ENCODE results near the gene CDK14.

GRCh38 chr7:91249506-91250233, 653.5 kb downstream of the CDK14 start:
- no peak for TF ChIP-seq RAD21 (IDR thresholded peaks at IDR 0.05; ENCODE audit: insufficient read depth, low read depth, low read length)
- TF ChIP-seq FOXM1 (IDR thresholded peaks at IDR 0.05; ENCODE audit: low read depth, low read length), result no peak
- no peak for TF ChIP-seq ASH2L (IDR thresholded peaks at IDR 0.05; ENCODE audit: borderline replicate concordance, low read depth)
- no peak for TF ChIP-seq TCF12 (IDR thresholded peaks at IDR 0.05; ENCODE audit: low read depth, low read length)
- no peak for TF ChIP-seq CTCF (IDR thresholded peaks at IDR 0.05 in 2 of 3, conservative IDR thresholded peaks at IDR 0.05 in 1 of 3; ENCODE audit: control insufficient read depth in 2 of 3, extremely low read depth in 1 of 3, insufficient read depth in 1 of 3, low read depth in 3 of 3, low read length in 3 of 3)
- no peak for TF ChIP-seq ZBED1 (IDR thresholded peaks at IDR 0.05; ENCODE audit: borderline replicate concordance)
- TF ChIP-seq TAF1 (IDR thresholded peaks at IDR 0.05; ENCODE audit: borderline replicate concordance, low read depth, low read length), result no peak
- no peak for TF ChIP-seq RFX5 (IDR thresholded peaks at IDR 0.05; ENCODE audit: low read depth, low read length)
- TF ChIP-seq POLR2A (IDR thresholded peaks at IDR 0.05; ENCODE audit: low read depth, low read length), result no peak
- no peak for TF ChIP-seq ZNF274 (IDR thresholded peaks at IDR 0.05; ENCODE audit: insufficient read depth, insufficient read length)
- no peak for TF ChIP-seq FOS (IDR thresholded peaks at IDR 0.05; ENCODE audit: borderline replicate concordance, extremely low read depth, insufficient read length)
- no peak for TF ChIP-seq RB1 (IDR thresholded peaks at IDR 0.05; ENCODE audit: borderline replicate concordance)
- no peak for TF ChIP-seq EZH2 (IDR thresholded peaks at IDR 0.05; ENCODE audit: borderline replicate concordance, control insufficient read depth, low read depth, low read length)

Measured in GM12878 (cell line).